HepG2 (cell line): Measurements from ENCODE around the gene APC2. TPM values are rescaled to one million over a fixed set of nuclear protein-coding genes. Genes with fewer than 3 reads are reported as not detected.

Experiments
- BCL3 ChIP-seq: sonication (generic); formaldehyde crosslinking; IDR thresholded peaks from 2 replicates; pipeline ENCODE4 v1.5.1; 2020; ENCODE audit warnings: mild to moderate bottlenecking, missing genetic modification reagents, moderate library complexity
- FOSL1 ChIP-seq: sonication (generic); formaldehyde crosslinking; IDR thresholded peaks from 2 replicates; pipeline ENCODE4 v1.9.0; 2021; ENCODE audit warnings: missing genetic modification reagents, borderline replicate concordance
- NFKB2 ChIP-seq: sonication (generic); formaldehyde crosslinking; IDR thresholded peaks from 2 replicates; pipeline ENCODE4 v1.4.0; 2020; ENCODE audit warnings: missing genetic modification reagents, borderline replicate concordance
- PBX2 ChIP-seq: IDR thresholded peaks from 2 replicates; pipeline ENCODE4 v1.6.1; 2016; ENCODE audit warnings: control low read depth
- RXRA ChIP-seq: sonication (generic); formaldehyde crosslinking; IDR thresholded peaks from 2 replicates; pipeline ENCODE4 v1.5.1; 2020; ENCODE audit warnings: missing genetic modification reagents
- SMAD3 ChIP-seq: sonication (generic); formaldehyde crosslinking; IDR thresholded peaks from 2 replicates; pipeline ENCODE4 v1.4.0; 2020; ENCODE audit warnings: missing genetic modification reagents
- SOX6 ChIP-seq, 2 experiments: fragments of 450-650 bp in 1 of 2; sonication (generic) in 1 of 2; formaldehyde crosslinking in 1 of 2; IDR thresholded peaks; 2 replicates each; pipeline versions ENCODE4 v1.4.0 to v1.6.1; 2017 to 2020; ENCODE audit warnings: antibody characterized with exemption in 1 of 2, mild to moderate bottlenecking in 1 of 2, missing genetic modification reagents in 1 of 2
- THAP11 ChIP-seq: IDR thresholded peaks from 2 replicates; pipeline ENCODE4 v1.6.1; 2016; ENCODE audit warnings: missing biosample characterization, missing genetic modification reagents
- ZNF224 ChIP-seq: sonication (generic); formaldehyde crosslinking; IDR thresholded peaks from 2 replicates; pipeline ENCODE4 v1.5.0; 2020; ENCODE audit warnings: mild to moderate bottlenecking, missing genetic modification reagents
- ZNF530 ChIP-seq: sonication (generic); formaldehyde crosslinking; IDR thresholded peaks from 2 replicates; pipeline ENCODE4 v1.5.0; 2020; ENCODE audit warnings: low read depth, mild to moderate bottlenecking, missing genetic modification reagents
- ZNF775 ChIP-seq: sonication (generic); formaldehyde crosslinking; IDR thresholded peaks from 2 replicates; pipeline ENCODE4 v1.4.0; 2020; ENCODE audit warnings: missing genetic modification reagents, mild to moderate bottlenecking, moderate library complexity, borderline replicate concordance
- polyA plus RNA-seq, 8 experiments: library from polyadenylated mRNA; depleted of rRNA in 3 of 8; stranded (reverse) in 7 of 8; unstranded in 1 of 8; fragments of >200 nt; fragmentation: Illumina TruSeq in 4 of 8; extraction: Trizol in 4 of 8; gene quantifications; 2 replicates each; pipeline versions ENCODE4 v1.2.1 to v1.2.3, GENCODE V29; 2011 to 2016; ENCODE audit warnings: low read depth in 4 of 8, missing spikeins in 1 of 8, mixed read lengths in 1 of 8; ENCODE audit not compliant: insufficient read depth in 1 of 8
- total RNA-seq, 5 experiments: library from RNA; depleted of rRNA; stranded (reverse); fragments of >200 nt; fragmentation: Illumina TruSeq; extraction: Trizol; gene quantifications; 2 replicates each; pipeline ENCODE4 v1.2.3, GENCODE V29; 2016; ENCODE audit warnings: low read depth in 1 of 5
- TF ChIP-seq, protein P1 (sequence below): sonication (generic); formaldehyde crosslinking; IDR thresholded peaks from 2 replicates; pipeline ENCODE4 v1.4.0; 2020; ENCODE audit warnings: missing genetic modification reagents
- TF ChIP-seq, protein P2 (sequence below): sonication (generic); formaldehyde crosslinking; IDR thresholded peaks from 2 replicates; pipeline ENCODE4 v1.5.1; 2020; ENCODE audit warnings: missing genetic modification reagents, mild to moderate bottlenecking, borderline replicate concordance
- TF ChIP-seq, protein P3 (sequence below): sonication (generic); formaldehyde crosslinking; IDR thresholded peaks from 2 replicates; pipeline ENCODE4 v1.4.0; 2020; ENCODE audit warnings: missing genetic modification reagents
- TF ChIP-seq, protein P4 (sequence below): sonication (generic); formaldehyde crosslinking; conservative IDR thresholded peaks from 2 replicates; pipeline ENCODE4 v1.8.0; 2022; ENCODE audit warnings: low read depth, missing genetic modification reagents
- TF ChIP-seq, protein P5 (sequence below): sonication (generic); formaldehyde crosslinking; IDR thresholded peaks from 2 replicates; pipeline ENCODE4 v1.4.0; 2020; ENCODE audit warnings: missing genetic modification reagents

APC2 gene
- total and polyA plus RNA-seq, 2 of the 13 experiments (the other 11 are each of a cell fraction or from before 2014, with no cell fraction given) = 0.08 to 0.22 TPM

DNA sequence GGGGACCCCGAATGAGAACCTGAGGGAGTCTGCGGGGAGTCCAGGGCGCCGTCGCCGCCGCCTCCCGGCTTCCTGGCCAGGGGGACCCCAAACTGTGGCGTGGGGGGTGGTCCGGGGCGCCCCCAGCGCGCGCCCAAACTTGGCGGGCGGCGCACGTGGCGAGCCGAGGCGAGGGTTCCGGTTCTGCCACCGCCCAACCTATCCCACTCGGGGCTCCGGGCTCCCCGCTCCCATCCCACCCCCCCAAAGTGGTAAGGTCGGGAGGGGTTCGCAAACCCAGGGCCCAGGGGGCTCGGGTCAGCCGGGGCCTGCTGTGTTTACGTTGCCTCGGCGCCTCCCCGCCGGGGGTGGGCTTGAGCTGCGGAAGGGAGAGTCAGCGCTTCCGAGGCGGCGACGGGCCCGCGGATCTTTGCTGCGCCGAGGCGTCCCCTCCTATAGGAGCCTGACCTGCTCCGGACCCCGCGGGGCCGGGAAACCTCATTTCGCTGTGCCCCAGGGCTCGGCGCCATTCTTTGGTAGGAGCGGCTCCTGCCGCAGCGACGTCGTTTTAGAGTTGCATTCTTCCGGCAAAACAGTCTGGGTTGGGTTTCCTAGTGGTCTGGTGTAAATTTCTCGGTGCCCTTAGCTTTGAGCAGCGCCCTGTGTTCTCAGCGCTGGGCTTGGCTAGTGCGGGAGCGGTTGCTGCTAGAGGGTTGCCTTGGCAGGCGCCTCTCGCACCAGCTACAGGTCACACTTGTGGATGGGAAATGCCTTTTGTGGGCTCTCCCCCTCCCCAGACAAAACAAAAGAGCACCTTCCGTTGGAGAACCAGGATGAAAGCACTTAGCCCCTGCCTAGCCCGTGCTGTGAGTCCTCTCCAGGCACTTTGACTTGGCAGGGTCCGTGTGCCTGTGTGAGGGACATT is 41.4 kb upstream of the APC2 start (continued):
- TF ChIP-seq, protein P1, sequence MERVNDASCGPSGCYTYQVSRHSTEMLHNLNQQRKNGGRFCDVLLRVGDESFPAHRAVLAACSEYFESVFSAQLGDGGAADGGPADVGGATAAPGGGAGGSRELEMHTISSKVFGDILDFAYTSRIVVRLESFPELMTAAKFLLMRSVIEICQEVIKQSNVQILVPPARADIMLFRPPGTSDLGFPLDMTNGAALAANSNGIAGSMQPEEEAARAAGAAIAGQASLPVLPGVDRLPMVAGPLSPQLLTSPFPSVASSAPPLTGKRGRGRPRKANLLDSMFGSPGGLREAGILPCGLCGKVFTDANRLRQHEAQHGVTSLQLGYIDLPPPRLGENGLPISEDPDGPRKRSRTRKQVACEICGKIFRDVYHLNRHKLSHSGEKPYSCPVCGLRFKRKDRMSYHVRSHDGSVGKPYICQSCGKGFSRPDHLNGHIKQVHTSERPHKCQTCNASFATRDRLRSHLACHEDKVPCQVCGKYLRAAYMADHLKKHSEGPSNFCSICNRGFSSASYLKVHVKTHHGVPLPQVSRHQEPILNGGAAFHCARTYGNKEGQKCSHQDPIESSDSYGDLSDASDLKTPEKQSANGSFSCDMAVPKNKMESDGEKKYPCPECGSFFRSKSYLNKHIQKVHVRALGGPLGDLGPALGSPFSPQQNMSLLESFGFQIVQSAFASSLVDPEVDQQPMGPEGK (CRISPR knock-in tag) = peak; percentile 53
- peak; percentile 34; the same call in 1 of the 2 replicates for TF ChIP-seq RXRA (CRISPR knock-in tag)
- TF ChIP-seq, protein P2, sequence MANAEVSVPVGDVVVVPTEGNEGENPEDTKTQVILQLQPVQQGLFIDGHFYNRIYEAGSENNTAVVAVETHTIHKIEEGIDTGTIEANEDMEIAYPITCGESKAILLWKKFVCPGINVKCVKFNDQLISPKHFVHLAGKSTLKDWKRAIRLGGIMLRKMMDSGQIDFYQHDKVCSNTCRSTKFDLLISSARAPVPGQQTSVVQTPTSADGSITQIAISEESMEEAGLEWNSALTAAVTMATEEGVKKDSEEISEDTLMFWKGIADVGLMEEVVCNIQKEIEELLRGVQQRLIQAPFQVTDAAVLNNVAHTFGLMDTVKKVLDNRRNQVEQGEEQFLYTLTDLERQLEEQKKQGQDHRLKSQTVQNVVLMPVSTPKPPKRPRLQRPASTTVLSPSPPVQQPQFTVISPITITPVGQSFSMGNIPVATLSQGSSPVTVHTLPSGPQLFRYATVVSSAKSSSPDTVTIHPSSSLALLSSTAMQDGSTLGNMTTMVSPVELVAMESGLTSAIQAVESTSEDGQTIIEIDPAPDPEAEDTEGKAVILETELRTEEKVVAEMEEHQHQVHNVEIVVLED (CRISPR knock-in tag) = no peak
- TF ChIP-seq, protein P3, sequence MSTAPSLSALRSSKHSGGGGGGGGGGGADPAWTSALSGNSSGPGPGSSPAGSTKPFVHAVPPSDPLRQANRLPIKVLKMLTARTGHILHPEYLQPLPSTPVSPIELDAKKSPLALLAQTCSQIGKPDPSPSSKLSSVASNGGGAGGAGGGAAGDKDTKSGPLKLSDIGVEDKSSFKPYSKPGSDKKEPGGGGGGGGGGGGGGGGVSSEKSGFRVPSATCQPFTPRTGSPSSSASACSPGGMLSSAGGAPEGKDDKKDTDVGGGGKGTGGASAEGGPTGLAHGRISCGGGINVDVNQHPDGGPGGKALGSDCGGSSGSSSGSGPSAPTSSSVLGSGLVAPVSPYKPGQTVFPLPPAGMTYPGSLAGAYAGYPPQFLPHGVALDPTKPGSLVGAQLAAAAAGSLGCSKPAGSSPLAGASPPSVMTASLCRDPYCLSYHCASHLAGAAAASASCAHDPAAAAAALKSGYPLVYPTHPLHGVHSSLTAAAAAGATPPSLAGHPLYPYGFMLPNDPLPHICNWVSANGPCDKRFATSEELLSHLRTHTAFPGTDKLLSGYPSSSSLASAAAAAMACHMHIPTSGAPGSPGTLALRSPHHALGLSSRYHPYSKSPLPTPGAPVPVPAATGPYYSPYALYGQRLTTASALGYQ (CRISPR knock-in tag) = no peak
- peak; percentile 48; the same call in 1 of the 2 replicates for TF ChIP-seq THAP11 (CRISPR knock-in tag)
- TF ChIP-seq SMAD3 (CRISPR knock-in tag) = no peak
- TF ChIP-seq, protein P4, sequence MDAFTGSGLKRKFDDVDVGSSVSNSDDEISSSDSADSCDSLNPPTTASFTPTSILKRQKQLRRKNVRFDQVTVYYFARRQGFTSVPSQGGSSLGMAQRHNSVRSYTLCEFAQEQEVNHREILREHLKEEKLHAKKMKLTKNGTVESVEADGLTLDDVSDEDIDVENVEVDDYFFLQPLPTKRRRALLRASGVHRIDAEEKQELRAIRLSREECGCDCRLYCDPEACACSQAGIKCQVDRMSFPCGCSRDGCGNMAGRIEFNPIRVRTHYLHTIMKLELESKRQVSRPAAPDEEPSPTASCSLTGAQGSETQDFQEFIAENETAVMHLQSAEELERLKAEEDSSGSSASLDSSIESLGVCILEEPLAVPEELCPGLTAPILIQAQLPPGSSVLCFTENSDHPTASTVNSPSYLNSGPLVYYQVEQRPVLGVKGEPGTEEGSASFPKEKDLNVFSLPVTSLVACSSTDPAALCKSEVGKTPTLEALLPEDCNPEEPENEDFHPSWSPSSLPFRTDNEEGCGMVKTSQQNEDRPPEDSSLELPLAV (CRISPR knock-in tag) = no peak
- no peak for TF ChIP-seq PBX2 (CRISPR knock-in tag)
- TF ChIP-seq NFKB2 = 0 out of 2 replicates have a peak, but pooled peaks have one; percentile 36
- TF ChIP-seq FOSL1 (CRISPR knock-in tag) = no peak
- TF ChIP-seq ZNF530 (CRISPR knock-in tag) = no peak
- no peak for TF ChIP-seq SOX6 (IDR thresholded peaks at IDR 0.05)
- peak; percentile 12; the same call in 1 of the 2 replicates for TF ChIP-seq SOX6 (CRISPR knock-in tag; IDR thresholded peaks at IDR 0.05)
- no peak for TF ChIP-seq ZNF775 (CRISPR knock-in tag)
- no peak; the same call in 1 of the 2 replicates for TF ChIP-seq BCL3 (CRISPR knock-in tag)
- no peak for TF ChIP-seq ZNF224 (CRISPR knock-in tag)
- TF ChIP-seq, protein P5, sequence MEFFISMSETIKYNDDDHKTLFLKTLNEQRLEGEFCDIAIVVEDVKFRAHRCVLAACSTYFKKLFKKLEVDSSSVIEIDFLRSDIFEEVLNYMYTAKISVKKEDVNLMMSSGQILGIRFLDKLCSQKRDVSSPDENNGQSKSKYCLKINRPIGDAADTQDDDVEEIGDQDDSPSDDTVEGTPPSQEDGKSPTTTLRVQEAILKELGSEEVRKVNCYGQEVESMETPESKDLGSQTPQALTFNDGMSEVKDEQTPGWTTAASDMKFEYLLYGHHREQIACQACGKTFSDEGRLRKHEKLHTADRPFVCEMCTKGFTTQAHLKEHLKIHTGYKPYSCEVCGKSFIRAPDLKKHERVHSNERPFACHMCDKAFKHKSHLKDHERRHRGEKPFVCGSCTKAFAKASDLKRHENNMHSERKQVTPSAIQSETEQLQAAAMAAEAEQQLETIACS (CRISPR knock-in tag) = peak; percentile 53; the same call in 1 of the 2 replicates
